Measurements from ENCODE around the gene TNKS2. TPM values are rescaled to one million over a fixed set of nuclear protein-coding genes. Genes with fewer than 3 reads are reported as not detected.
"Not testable (repeated sequence)": the region's sequence is repeated elsewhere in the genome, so short reads cannot be mapped to it uniquely, and the experiment has no call there.

The TNKS2 gene
- polyA plus RNA-seq (ENCODE audit: insufficient read length) = 38.4 TPM

DNA sequence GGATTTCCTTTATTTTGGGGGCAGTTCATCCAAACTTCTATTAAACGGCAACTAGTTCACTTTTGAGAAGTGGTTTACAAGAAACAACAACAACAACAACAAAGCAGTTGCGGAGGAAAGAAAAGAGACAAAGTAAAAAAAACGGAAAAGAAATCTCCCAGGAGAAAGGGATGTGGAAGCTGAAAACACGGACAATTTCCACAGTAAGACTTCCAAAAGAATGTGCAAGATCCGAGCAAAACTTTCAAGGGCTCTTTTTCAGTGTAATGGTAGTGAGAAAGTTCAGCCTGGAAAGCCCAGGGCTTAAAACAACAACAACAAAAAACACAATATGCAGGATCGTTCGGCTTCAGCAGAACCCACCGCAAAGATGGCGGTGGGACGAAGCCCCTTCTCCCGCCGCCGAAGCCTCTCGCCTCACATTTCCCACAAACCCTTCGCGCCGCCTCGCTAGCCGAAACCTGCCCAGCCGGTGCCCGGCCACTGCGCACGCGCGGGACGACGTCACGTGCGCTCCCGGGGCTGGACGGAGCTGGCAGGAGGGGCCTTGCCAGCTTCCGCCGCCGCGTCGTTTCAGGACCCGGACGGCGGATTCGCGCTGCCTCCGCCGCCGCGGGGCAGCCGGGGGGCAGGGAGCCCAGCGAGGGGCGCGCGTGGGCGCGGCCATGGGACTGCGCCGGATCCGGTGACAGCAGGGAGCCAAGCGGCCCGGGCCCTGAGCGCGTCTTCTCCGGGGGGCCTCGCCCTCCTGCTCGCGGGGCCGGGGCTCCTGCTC is at the start of gene TNKS2:
TNKS2 (plus strand) TSS at position 553 of the 775 bp plus-strand sequence. CDS start 265 bp downstream, outside the sequence.
- peak; percentile 83 for DNase-seq (ENCODE audit: low read depth)

DNA sequence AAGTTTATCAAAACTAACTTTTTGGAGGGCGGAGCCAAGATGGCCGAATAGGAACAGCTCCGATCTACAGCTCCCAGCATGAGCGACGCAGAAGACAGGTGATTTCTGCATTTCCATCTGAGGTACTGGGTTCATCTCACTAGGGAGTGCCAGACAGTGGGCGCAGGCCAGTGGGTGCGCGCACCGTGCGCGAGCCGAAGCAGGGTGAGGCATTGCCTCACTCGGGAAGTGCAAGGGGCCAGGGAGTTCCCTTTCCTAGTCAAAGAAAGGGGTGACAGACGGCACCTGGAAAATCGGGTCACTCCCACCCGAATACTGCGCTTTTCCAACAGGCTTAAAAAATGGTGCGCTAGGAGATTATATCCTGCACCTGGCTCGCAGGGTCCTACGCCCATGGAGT is 48.6 kb upstream of the TNKS2 start:
- DNase-seq (ENCODE audit: low read depth) = not testable (repeated sequence)

DNA sequence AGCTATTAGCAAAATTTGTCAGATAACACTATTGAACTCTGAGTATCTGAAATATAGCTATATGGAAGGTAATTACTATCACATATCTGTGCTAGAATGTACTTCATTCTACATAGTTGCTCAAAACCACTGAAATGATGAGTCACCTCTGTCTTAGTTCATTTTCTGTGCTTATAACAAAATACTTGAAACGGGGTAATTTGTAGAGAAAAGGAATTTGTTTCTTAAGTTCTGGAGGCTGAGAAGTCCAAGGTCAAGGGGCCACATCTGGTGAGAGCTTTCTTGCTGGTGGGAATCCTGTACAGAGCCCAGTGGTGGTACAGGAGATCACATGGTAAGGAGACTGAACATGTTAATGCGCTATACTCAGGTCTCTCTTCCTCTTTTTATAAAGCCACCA is 41.9 kb upstream of the TNKS2 start:
- DNase-seq (ENCODE audit: low read depth) = no peak

DNA sequence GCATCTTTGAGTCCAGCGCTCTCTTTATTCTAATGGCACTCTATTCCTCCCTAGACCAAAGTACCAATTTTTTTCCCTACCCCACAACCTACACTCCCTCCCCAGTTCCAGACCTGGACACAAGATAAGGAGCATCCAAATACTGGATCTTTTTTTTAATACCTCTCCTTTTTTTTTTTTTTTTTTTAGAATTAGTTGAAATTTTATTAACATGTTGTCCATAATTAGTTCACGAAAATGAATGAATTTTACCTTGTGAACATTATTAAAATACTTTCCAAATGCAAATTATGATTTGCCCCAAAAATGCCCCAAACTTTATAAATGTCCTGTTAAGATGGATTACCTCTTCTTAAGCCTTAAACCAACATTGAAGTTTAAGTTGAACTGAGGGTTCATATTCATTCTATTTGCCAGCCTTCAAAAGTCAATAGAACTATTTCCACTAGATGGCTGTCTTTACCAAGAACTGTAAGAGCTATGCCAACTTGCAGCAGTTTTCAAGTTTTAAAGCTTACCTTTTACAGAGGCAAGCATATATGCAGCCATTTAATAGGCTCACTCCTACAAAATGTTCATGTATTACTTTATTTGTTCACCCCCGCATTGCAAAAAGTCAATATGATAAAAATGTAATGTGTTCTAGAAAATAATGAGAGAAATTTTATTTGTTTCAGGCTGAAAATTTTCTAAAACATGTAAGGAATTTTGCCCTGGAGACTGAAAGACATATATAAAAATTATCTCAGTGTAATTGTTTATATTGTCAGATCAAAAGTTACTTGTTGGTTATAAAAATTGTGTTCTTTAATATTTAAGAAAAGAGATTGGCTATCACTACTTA is 39.7 kb upstream of the TNKS2 start:
- DNase-seq (ENCODE audit: low read depth) = no peak

GRCh38 chr10:91759581-91759986 is 38.6 kb upstream of the TNKS2 start:
- DNase-seq (ENCODE audit: low read depth) = no peak

GRCh38 chr10:91761721-91762120 is 36.5 kb upstream of the TNKS2 start:
- DNase-seq (ENCODE audit: low read depth) = no peak

DNA sequence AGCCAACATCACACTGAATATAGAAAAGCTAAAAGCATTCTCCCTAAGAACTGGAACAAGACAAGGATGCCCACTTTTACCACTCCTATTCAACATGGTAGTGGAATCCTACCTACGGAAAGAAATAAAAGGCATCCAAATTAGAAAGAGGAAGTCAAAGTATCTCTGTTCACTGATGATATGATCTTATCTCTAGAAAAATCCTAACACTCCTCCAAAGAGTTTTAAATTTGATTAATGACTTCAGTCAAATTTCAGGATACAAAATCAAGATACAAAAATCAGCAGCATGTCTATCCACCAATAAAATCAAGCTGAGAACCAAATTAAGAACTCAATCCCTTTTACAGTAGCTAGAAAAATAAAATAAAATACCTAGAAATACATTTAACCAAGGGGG is 35.3 kb upstream of the TNKS2 start:
- no peak for DNase-seq (ENCODE audit: low read depth)

GRCh38 chr10:91766676-91767075 is 31.6 kb upstream of the TNKS2 start:
- no peak for DNase-seq (ENCODE audit: low read depth)

GRCh38 chr10:91768123-91768522 is 30.1 kb upstream of the TNKS2 start:
- no peak for DNase-seq (ENCODE audit: low read depth)

GRCh38 chr10:91771907-91772306 is 26.3 kb upstream of the TNKS2 start:
- DNase-seq (ENCODE audit: low read depth) = no peak

- no peak for DNase-seq (ENCODE audit: low read depth)
Observed at GRCh38 chr10:91772461-91772860, 25.8 kb upstream of the TNKS2 start.

DNA sequence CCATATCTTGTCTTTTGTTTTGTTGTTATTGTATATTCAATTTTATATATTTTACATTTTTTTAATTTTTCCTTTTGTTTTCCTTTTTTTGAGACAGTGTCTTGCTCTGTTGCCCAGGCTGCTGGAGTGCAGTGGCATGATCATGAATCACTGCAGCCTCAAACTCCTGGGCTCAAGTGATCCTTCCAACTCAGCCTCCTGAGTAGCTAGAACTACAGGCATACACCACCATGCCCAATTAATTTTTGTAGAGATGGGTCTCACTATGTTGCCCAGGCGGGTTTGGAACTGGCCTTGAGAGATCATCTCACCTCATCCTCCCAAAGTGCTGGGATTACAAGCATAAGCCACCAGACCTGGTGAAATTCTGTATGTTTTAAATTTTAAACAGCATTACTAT is 25.4 kb upstream of the TNKS2 start:
- DNase-seq (ENCODE audit: low read depth) = no peak

DNA sequence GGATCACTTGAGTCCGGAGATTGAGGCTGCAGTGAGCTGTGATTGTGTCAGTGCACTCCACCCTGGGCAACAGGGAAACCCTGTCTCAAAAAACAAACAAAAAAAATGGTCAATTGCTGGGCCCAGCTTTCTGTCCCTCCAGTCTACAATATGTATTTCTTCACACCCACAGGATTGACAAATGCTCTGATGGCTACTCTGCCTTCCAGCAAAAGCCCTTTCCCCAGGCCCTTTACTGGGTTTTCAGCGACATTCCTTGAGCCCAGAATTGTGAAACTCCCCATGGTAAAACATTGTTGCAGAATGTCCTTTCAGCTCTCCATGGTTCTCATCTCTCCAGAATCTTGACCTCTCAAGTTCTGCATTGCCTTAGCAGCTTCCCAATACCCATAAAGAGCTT is 23.7 kb upstream of the TNKS2 start:
- no peak for DNase-seq (ENCODE audit: low read depth)

- DNase-seq (ENCODE audit: low read depth) = no peak
Observed at GRCh38 chr10:91775731-91776130, 22.5 kb upstream of the TNKS2 start.

DNA sequence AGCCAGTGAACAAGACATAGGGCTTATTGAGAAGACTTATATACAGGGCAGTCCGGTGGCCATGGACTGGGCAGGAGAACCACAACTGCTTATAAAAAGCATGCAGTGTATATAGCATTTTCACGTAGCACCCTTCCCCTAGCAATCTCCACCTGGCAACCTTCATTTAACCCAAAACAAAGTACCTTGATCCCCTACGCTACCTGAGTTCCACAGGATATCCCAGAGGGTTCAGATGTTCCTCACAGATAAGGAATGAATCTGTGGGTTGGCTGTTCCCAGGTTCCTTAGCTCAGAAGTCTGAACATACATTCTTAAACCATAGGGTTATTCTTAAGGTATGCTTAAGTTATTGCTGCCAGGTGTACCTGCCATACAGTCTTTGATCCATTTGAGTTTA is 22.0 kb upstream of the TNKS2 start:
- DNase-seq (ENCODE audit: low read depth) = no peak

GRCh38 chr10:91778485-91778884 is 19.7 kb upstream of the TNKS2 start:
- DNase-seq (ENCODE audit: low read depth) = no peak

DNA sequence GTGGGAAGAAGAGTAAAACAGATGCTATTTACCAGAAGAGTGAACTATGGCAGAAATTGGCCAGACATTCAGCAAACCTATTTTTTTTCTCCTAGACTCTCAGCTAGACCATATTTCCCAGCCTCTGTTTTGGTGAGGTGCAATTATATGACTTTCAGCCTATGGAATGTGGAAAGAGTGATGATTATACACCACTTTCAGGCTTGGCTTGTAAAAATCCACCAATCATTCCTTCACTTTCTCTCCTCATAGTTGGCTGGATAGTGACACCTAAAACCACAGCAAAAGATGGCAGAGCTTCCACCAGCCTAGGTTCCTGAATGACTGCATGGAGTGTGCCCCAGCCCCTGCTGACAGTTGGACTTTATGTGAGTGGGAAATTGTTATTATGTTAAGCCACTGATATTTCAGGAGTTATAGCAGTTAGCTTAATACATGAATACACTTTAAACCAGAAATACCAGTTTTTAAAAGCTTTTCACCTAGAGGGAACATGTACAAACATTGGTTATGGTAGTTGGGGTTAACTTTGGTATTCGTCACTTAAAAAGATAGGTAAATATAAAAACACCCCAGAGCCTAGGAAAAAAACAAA is 19.1 kb upstream of the TNKS2 start:
- DNase-seq (ENCODE audit: low read depth) = no peak

DNA sequence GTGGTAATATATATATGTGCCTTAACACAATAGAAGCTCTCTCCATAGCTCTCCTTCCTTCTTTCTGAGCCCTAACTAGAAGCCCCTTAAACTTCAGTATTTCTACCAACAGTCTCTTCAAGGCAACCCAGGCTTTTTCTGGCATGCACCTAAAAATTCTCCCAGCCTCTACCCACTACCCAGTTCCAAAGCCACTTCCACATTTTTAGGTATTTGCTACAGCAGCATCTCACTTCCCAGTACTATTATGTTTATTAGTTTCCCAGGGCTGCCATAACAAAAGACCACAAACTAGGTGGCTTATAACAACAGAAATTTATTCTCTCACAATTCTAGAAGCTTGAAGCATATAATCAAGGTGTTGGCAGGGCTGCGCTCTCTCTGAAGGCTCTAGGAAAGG is 15.7 kb upstream of the TNKS2 start:
- DNase-seq (ENCODE audit: low read depth) = no peak

DNA sequence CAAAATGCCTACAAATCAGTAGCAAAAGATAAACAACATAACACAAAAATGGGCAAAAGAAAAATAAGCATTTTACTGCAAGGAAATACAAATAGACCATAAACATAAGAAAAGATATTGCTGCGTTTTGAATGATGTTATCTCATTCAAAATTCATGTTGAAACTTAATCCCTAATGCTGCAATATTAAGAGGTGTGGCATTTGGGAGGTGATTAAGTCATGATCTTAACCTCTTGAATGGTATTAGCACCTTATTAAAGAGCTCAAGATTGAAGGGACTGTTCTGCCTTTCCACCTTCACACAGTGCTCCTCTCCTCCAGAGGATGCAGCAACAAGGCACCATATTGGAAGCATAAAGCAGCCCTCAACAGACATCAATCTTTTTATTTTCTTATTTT is 12.4 kb upstream of the TNKS2 start:
- no peak for DNase-seq (ENCODE audit: low read depth)

- DNase-seq (ENCODE audit: low read depth) = no peak
Observed at GRCh38 chr10:91787258-91787657, 11.0 kb upstream of the TNKS2 start.

GRCh38 chr10:91787810-91788209 is 10.4 kb upstream of the TNKS2 start:
- no peak for DNase-seq (ENCODE audit: low read depth)

GRCh38 chr10:91788527-91788926 is 9.7 kb upstream of the TNKS2 start:
- no peak for DNase-seq (ENCODE audit: low read depth)
